CD4-positive, alpha-beta T cell treated with Interleukin-12 subunit alpha and Interleukin-12 subunit beta, for 1 hour (primary cell): ENCODE results near the gene IGFL4.

Source experiments
- DNase-seq: peaks from one replicate; pipeline ENCODE4 v3.0.0-alpha.2; 2020

Gene IGFL4

DNA sequence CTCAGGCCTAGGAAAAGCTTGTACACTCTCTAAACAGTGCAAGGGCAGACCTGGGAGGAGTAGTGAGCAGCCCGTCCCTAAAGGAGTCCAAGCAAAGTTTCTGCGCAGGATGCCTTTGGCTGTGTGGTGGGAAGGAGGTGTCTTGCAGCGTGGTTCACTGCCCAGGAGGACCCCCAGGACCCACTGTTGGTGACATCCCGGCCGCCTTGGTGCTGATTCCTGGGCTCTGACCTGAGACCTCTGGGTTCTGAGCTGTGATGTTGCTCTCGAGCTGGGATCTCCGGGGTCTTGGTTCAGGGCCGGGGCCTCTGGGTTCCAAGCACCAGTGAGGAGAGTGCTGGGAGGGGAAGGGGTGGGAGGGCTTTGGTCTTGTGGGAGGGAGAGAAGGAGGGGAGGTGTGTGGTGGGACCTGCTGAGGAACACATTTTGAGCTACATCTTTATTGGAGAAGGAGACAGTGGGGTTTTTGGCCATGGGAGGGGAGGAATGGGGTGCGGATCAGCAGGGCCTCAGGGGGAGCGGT, 22.0 kb downstream of the IGFL4 start:
- no peak for DNase-seq

DNA sequence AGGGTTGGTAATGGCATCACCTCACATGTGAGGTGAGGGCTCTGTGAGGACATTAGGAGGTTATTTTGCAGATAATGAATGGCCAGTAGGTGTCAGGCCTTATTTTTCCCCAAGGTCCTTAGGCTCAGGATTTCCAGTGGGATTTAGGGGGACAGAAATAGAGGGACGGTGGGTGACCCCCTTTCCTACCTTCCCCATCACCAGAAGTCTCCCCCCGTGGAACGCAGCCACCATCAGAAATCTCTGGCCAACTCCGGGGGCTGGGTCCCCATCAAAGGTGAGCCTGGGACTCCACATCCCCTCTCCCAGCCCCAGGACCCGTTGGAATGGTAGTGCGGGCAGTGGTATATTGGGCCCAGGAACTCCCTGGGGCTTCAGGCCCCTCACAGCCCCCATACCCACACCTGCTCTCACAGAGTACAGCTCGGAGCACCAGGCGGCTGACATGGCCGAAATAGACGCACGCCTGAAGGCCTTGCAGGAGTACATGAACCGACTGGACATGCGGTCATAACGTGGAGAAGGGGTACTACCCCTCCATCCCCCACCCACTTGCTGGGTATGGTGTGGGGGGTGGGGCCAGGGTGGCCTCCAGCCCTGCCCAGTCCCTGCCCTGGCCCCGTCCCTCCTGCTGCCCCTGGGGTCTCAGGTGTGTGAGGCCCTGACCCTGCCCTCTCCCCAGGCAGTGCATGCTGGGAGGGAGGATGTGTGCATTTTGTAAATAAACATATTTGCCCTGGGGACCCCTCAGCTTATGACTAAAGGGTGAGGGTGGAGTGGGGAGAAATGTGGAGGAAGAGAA, 22.7 kb downstream of the IGFL4 start:
- no peak for DNase-seq

DNA sequence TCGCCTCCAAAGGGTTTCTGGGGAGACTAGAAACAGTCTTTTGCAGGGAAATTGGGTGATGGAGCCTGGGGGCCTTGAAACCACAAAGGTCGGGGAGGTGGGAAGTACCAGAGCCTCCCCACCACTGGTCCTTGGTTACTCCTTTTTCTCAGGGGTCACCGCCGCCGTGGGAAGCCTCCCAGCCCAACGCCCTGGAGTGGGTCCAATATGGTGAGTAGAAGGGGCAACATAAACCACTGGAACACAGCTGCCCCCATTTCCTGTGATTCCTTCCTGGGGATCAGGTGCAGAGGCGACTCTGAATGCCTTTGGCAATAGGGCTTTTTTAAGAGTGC, 23.7 kb downstream of the IGFL4 start:
- DNase-seq: no peak

DNA sequence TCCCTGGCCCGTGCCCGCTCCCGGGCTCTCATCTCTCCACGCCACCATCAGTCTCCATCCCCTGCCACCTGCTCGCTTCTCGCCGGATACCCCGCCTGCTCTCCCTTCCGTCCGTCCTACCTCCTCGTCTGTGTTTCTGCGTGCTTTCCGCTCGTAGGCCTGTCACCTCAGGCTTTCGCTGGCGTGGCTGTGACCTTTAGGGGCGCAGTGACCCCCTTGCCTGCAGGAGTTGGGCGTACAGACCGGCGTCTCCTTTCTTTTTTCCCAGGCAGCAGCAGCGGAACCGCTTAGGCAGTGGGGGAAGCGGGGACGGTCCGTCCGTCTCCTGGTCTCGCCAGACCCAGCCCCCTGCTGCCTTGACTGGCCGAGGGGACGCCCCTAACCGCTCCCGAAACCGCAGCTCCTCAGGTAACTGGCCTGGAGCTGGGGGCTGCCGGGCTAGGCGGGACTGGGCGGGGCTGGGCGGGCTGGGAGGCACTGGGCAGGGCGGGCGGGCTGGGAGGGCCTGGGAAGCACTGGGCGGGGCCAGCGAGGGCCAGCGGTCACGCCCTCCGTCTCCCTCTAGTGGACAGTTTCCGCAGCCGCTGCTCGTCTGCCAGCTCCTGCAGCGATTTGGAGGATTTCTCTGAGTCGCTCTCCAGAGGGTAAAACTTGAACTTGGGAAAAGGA, 24.2 kb downstream of the IGFL4 start:
- DNase-seq: peak; percentile 86

DNA sequence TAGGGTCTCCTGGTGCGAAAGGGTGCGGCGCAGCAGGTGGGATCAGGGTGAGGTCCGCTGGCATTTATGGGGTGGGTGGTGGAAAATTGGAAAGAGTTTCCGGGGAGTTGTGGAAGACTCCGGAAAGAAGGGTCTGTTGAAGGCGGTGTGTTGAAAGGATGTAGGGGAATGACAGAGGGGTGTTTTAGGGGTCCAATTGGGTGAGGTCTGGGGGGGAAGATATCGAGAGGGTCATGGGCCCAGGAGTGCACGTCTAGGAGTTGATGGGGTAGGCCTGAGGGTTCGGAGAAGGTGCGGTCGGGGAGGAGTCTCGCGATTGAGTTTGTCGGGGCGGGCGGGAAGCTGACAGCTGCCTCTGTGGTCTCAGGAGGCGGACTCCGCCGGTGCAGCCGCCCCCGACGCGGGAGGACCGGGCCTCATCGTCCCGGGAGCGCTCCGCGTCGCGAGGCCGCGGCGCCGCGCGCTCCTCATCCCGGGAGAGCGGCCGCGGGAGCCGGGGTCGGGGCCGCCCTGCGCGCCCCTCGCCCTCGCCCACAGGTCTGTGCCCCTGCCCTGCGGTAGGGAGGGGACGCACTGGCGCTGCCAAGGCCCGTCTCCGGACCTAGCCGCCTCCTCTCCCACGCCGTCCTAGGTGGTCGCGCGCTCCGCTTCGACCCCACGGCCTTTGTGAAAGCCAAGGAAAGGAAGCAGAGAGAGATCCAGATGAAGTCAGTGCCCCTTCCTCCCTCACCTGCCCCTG, 24.9 kb downstream of the IGFL4 start:
- DNase-seq: peak; percentile 48

DNA sequence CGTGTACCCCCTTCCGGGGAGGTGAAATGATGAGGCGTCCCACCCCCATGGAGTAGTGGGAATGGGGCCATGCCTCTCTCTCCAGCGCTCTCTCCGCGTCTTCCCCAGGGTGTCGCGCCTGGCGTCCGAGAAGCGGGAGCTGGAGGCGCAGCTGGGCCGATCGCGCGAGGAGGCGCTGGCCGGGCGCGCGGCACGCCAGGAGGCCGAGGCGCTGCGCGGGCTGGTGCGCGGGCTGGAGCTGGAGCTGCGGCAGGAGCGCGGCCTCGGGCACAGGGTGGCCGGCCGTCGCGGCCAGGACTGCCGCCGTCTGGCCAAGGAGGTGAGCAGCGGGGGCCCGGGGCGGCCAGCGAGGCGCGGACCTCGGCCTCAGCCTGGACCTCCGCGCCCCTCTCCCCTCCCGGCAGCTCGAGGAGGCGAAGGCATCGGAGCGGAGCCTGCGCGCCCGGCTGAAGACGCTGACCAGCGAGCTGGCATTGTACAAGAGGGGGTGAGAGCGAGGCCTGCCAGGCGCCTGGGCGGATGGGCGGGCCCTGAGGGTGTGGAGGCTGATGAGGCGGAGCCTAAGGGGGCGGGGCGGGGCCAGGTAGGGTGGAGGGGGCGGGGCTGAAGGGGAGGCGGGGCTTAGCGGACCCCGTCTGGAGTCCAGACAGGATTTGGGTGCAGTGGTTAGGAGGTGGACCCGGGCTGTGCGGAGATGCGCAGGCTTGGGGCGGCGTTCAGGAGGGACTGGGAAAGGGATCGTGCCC, 25.7 kb downstream of the IGFL4 start:
- DNase-seq: peak; percentile 72

DNA sequence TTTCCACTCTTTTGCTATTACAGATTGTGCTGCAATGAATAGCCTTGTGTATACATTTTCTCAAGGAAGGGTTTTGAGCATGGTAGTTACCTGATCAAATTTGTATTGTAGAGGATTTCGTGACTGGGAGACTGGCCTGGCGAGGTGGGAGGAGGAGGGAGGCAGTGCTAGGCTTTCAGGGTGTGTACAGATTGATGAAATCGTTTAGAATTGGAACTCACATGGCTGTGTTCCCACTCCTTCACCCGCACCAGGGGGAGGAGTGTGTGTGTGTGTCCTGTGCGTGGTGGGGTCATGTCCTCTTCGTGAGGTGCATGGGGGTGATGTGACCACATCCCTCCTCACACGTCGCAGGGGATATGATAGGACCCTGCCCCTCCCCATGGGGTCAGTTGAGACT, 26.3 kb downstream of the IGFL4 start:
- DNase-seq: no peak

DNA sequence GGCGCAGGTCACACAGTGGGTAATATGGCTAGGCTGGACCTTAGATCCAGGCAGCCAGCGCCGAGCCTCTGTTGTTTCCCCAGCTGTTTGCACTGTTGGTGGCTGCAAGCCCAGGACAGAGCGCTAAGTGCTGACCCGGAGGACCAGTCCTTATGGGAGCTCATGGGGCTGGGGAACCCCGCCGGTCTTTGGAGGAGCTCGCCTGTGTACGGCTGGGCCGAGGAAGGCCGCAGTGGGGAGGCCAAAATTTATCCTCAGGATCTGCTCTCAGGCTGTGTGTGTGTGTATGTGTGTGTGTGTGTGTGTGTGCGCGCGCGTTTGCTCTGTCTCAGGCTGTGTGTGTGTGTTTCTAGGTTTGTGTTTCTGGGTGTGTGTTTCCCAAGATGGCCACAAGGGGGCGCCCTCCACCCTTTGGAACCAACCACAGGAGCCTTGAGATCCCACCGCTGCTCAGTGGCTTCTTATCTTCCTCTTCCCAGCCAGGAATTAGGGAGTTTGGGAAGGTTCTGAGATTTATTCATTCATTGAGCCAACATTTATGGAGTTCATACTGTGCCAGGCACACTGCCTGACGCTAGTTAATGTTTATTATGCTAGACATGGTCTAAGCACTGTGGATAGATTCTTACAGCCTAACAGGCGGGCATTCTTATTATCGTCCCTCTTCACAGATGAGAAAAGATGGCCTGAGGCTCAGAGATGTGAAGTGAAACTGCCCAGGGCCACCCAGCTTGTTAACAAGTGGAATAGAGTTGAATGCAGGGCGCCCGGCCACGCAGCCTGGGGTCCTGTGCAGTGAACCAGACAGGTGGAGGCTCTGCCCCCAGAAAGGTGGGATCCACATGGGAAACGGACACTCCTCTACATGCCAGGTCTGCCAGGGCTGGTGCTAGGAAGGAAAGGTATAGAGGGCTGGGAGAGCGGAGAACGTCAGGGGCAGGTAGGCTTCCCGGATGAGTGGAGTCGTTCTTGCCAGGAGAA, 31.0 kb downstream of the IGFL4 start:
- peak; percentile 70 for DNase-seq

DNA sequence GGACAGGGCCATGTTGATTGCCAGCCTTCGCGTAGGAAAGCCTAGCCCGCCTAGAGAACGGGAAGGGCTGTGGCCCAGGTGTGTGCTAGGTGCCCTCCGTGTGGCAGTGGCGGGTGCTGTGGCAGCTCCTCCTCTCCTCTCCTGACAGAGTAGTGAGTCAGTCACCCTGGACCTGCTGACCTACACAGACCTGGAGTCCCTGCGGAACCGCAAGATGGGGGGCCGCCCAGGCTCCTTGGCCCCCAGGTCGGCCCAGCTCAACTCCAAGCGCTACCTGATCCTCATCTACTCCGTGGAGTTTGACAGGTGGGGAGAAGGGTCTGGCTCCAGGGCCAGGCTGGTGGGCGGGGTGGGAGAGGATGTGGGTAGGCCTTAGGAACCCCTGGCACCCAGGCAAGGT, 34.4 kb downstream of the IGFL4 start:
- no peak for DNase-seq

DNA sequence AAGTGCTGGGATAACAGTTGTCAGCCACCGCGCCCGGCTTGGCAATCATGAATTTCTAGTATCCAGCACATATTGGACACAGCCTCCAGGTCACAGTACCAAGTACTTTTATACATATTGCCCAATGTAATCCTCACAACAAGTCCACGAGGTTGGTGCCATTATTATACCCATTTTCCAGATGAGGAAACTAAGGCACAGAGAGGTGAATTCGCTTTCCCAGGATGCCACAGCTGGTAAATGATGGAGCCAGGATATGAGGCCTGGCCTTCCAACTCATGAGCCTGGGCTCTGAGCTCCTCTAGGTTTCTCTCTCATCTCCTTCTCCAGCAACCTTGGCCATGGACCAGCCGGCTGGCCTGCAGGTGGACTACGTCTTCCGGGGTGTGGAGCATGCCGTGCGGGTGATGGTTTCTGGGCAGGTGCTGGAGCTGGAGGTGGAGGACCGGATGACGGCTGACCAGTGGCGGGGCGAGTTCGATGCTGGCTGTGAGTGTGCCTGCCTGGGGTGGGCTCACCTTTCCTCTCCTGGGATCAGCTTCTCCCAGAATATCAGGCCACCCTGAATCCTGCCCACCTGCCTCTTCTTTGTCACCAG, 38.0 kb downstream of the IGFL4 start:
- DNase-seq: no peak

DNA sequence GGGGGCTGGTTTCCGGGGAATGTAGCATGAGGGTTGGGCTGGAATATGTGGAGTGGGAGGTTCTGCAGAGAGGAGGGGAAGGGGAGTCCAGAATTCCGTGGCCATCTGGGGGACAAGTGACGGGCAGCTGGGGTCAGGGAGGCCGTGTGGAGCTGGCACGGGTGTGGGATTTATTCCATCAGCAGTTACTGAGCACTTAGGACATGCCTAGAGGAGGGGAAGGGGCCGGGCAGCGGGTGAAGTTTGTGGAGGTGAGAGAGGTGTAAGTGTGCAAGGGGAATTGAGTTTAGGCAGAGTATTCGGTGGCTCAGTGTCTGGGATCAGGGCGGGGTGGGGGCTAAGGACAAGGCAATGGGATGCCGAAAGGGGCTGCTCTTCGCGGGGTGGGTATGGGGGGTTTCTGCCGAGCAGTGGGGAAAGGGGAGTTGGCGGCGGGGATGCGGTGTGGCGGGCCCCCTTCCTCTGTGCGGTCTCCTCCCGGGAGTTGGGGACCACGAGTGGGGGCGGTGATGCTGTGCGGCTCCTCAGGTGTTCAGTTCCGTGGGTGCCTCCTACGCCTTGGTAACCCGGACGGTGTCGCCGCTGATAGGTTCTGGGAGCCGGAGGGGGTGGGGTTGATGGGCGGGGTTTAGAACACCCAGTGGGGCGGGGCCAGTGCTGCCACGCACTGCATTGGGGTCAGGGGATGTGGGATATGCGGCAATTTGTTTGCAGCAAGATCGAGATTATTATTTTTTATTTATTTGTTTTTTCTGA, 40.1 kb downstream of the IGFL4 start:
- peak; percentile 84 for DNase-seq

DNA sequence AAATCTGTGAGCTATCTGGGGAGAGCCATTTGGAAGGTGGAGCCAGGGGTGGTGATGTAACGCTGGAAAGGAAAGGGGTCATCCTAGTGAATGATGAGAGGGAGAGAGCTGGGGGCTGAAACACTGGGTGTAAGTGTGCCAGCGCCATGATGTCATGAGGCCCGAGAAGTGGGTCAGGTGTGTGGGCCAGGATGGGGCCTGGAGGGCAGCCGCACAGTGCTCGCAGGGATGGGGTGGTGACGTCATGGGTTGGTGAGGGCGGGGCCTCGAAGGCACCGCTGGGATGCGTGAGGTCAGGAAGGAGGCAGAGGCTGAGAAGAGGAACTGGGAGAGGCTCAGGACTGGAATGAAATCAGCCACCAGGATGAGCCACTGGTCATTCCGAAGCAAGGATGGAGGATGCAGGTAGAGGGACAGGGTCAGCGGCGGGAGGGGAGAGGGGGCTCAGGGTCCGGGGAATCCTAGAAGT, 41.1 kb downstream of the IGFL4 start:
- peak; percentile 10 for DNase-seq

DNA sequence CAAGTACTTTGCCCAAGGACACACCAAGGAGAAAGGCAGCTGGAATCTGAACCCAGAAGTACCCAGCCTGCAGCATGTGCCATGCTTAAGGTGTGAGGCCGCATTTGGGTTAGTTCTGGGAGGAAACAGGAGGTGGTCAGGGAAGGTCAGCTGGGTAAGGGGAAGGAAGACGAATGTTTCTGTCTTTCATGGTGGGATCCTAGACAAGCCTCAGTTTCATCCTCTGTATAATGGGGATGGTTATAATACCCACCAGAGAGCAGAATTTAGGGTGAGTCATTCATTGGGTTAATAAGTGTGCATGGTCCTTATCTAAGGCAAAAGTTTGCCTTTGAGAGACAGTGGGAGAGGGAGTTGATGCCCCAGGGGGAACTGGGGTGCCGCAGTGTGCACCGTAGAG, 42.0 kb downstream of the IGFL4 start:
- DNase-seq: no peak

DNA sequence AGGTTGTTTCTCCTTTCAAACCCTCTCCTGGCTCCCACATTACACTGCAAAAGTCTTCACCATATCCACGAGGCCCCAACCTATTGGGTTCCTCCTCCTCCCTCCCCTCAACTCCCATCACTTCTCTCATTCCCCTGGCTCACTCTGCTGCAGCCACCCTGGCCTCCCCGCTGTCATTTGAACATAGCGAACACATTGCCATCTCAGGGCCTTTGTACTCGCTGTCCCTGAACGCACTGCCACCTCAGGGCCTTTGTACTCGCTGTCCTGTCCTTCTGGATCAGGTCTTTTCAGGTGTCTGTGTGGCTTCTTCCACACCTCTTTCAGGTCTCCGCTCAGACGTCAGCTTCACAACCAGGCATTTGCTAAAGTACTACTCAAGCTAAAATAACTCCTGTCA, 43.9 kb downstream of the IGFL4 start:
- DNase-seq: no peak

DNA sequence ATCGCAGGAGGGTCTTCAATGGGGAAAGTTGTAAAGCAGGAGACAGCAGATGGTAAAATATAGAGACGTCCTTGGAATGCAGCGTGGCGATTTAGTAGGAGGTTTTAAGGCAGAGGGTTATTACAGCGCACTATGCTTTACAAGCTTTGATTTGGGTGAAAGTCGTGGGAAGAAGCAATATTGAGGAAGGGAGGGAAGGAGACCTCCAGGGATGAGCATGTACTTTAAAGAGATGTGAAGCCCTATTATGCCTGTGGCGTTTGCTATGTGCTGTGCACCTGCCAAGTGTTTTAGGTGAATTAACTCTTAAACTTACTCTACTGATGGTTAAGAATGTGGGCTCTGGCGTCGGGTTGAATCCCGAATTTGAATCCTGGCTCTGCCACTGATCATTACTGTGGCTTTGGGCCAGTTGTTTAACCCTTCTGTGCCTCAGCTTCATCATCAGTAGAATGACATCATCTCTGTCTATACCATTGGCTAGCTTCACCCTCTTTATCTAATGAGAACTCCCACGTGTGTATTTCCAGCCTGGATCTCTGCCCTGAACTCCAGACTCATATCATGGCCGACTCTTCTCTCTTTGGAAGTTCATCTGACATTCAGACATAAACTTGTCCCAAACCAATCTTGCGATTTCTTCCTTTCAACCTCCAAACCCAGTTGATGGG, 45.0 kb downstream of the IGFL4 start:
- no peak for DNase-seq

DNA sequence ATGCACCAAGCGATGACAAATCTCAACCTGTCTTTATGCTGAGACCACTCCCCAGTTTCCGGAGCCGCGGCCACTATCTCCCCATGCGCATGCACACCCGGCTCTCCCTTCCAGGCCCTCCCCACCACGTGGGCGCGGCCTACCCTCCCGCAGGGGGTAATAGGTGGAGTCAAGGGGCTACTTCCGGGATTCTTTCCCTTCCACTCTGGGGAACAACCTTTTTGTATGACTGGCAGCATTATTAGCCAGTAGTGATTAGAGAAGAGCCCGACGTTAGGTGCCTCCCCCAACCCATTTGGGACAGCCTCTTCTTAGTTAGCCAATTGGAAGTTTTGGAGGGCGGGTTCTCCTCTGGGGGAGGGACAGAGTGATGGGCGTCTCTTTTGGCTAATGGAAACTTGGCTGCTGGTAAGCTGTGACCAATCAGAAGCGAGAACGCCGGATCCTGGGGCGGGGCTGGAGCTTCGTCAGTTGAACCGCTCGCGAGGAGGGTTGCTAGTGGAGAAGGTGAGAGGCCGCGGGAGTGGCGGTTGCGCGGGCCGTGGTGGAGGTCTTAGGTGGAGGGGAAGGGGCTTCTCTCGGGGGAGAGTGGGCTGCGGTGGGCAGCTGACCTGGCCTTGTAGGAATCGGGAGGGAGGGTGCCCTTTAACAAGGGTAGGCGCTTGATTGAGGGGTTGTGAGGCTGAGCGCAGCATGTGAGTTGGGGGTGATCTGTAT, 45.6 kb downstream of the IGFL4 start, which contains the start of gene CCDC61:
Gene CCDC61, plus strand, starts transcription at position 470 of the 717 bp plus-strand sequence. CDS start 7,552 bp downstream, outside the sequence.
- peak; percentile 100 for DNase-seq

DNA sequence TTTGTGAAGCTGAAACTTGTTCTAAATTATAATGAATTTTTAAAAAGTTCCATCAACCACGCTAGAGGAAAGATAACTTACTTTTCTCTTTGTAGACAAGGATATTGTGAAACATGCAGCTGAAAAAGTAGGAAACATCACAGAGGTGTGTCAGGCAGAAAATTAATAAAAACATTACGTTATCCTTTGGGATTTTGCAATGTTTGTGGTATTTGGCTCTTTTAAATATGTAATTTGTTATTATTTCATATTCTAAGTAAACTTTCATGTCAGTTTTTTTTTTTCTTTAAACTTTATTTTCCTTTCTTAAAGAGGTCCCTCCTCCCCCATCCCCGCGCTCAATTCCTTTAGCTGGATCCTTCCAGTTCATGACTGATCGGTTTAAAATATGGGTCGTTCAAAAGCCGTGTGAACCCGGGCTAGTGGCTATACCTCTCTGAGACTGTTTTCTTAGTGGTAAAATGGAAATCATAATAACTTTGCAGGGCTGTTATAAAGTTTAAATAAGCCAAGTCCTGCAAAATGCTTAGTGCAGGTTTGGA, 46.3 kb downstream of the IGFL4 start:
- DNase-seq: no peak

DNA sequence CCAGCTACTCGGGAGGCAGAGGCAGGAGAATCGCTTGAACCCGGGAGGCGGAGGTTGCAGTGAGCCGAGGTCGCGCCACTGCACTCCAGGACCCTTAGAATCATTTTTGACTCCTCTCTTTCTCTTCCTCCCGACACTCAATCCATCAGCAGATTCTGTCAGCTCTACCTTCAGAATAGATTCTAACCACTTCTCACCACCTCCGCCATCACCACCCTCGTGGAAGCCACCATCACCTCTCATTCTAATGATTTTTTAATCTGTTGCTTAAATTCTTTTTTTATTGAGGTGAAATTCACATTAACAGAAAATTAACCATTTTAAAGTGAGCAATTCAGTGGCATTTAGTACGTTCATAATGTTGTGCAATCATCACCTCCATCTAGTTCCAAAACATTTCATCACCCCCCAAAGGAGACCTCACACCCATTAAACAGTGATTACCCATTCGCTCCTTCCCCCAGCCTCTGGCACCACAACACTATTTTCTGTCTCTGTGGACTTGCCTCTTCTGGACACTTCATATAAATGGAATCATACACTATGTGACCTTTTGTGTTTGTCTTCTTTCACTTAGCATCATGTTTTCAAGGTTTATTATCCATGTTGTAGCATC, 50.6 kb downstream of the IGFL4 start:
- no peak for DNase-seq
